ENCODE results near the gene FAM181A.

FAM181A gene

DNA sequence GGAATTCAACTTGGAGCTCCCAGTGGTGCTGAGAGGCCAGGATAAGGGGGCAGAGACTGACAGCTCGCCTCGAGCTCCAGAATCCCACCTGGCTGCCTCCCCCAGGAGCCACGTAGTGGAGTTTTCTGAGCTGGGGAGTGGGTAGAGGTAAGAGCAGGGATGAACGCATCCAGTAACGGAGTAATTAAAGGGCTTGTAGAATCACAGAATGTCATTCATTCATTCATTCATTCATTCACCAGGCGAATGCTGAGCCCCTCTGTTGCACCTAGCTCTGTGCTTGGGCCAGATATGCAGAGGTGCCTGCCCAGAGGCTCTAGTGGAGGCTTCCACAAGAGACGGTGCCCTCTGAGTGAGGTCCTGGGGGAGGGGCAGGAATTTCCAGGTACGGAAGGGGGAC lies 8.1 kb downstream of the FAM181A start:
- no peak for TF ChIP-seq CTCF (IDR thresholded peaks at IDR 0.05; ENCODE audit: borderline replicate concordance, extremely low read depth, low read length, poor library complexity, severe bottlenecking)
- TF ChIP-seq EZH2 (IDR thresholded peaks at IDR 0.05; ENCODE audit: borderline replicate concordance, low read depth, low read length, severe bottlenecking) = no peak

GRCh38 chr14:93936245-93936644 lies 9.1 kb downstream of the FAM181A start:
- peak; percentile 15 for DNase-seq
- Histone ChIP-seq H3K36me3 (ENCODE audit: insufficient read depth, low read length) (no peaks in the 10 kb centered on the region), H3K27me3 (ENCODE audit: insufficient read depth, low read length, poor library complexity) (peaks cover 3% of the 10 kb centered on the region), H3K4me2 (ENCODE audit: insufficient read depth, low read length) (no peak overlapping the region), H3K9me3 (ENCODE audit: insufficient read depth, low read length, severe bottlenecking) (no peaks in the 10 kb centered on the region), H4K20me1 (ENCODE audit: insufficient read depth, low read length) (peaks cover 16% of the 10 kb centered on the region), H2AFZ (ENCODE audit: low read depth, low read length) (no peak overlapping the region), H3K27ac (ENCODE audit: low read length) (no peak overlapping the region), H3K9ac (ENCODE audit: low read depth, low read length) (no peak overlapping the region), H3K4me1 (ENCODE audit: insufficient read depth, low read length) (no peaks in the 10 kb centered on the region), H3K79me2 (ENCODE audit: insufficient read depth, low read length) (no peaks in the 10 kb centered on the region), H3K4me3 (ENCODE audit: low read depth in 1 of 2, low read length in 2 of 2) (no peak overlapping the region)
- TF ChIP-seq EZH2 (IDR thresholded peaks at IDR 0.05; ENCODE audit: borderline replicate concordance, low read depth, low read length, severe bottlenecking) = no peak
- TF ChIP-seq CTCF (IDR thresholded peaks at IDR 0.05; ENCODE audit: borderline replicate concordance, extremely low read depth, low read length, poor library complexity, severe bottlenecking) = peak; percentile 62
- peak; percentile 70 for ATAC-seq (ENCODE audit: insufficient read depth, low read depth)

More for the DNA sequence above, 8.1 kb downstream of the FAM181A start:
- Histone ChIP-seq H3K4me1 (ENCODE audit: insufficient read depth, low read length) (no peaks in the 10 kb centered on the region), H3K4me2 (ENCODE audit: insufficient read depth, low read length) (no peak overlapping the region), H4K20me1 (ENCODE audit: insufficient read depth, low read length) (peaks cover 16% of the 10 kb centered on the region), H3K9ac (ENCODE audit: low read depth, low read length) (no peak overlapping the region), H2AFZ (ENCODE audit: low read depth, low read length) (no peak overlapping the region), H3K27ac (ENCODE audit: low read length) (no peak overlapping the region), H3K79me2 (ENCODE audit: insufficient read depth, low read length) (no peaks in the 10 kb centered on the region), H3K4me3 (ENCODE audit: low read depth in 1 of 2, low read length in 2 of 2) (no peak overlapping the region), H3K9me3 (ENCODE audit: insufficient read depth, low read length, severe bottlenecking) (no peaks in the 10 kb centered on the region), H3K27me3 (ENCODE audit: insufficient read depth, low read length, poor library complexity) (no peaks in the 10 kb centered on the region), H3K36me3 (ENCODE audit: insufficient read depth, low read length) (no peaks in the 10 kb centered on the region)
- DNase-seq (no peak), ATAC-seq (ENCODE audit: insufficient read depth, low read depth) (no peak)

- ATAC-seq (ENCODE audit: insufficient read depth, low read depth) = no peak
- no peak overlapping the region for H3K4me2 ChIP-seq (ENCODE audit: insufficient read depth, low read length)
- H3K4me3 ChIP-seq (ENCODE audit: low read depth in 1 of 2, low read length in 2 of 2) = no peak overlapping the region
- H4K20me1 ChIP-seq (ENCODE audit: insufficient read depth, low read length) = peaks cover 16% of the 10 kb centered on the region
- H3K27ac ChIP-seq (ENCODE audit: low read length) = no peak overlapping the region
- TF ChIP-seq EZH2 (IDR thresholded peaks at IDR 0.05; ENCODE audit: borderline replicate concordance, low read depth, low read length, severe bottlenecking) = no peak
- TF ChIP-seq CTCF (IDR thresholded peaks at IDR 0.05; ENCODE audit: borderline replicate concordance, extremely low read depth, low read length, poor library complexity, severe bottlenecking) = no peak
- no peak for DNase-seq
- no peaks in the 10 kb centered on the region for H3K79me2 ChIP-seq (ENCODE audit: insufficient read depth, low read length)
- H3K9ac ChIP-seq (ENCODE audit: low read depth, low read length) = no peak overlapping the region
- H3K4me1 ChIP-seq (ENCODE audit: insufficient read depth, low read length) = no peaks in the 10 kb centered on the region
- H3K36me3 ChIP-seq (ENCODE audit: insufficient read depth, low read length) = no peaks in the 10 kb centered on the region
- H3K9me3 ChIP-seq (ENCODE audit: insufficient read depth, low read length, severe bottlenecking) = no peaks in the 10 kb centered on the region
- peaks cover 3% of the 10 kb centered on the region for H3K27me3 ChIP-seq (ENCODE audit: insufficient read depth, low read length, poor library complexity)
- H2AFZ ChIP-seq (ENCODE audit: low read depth, low read length) = no peak overlapping the region
These were observed 9.8 kb downstream of the FAM181A start for GRCh38 chr14:93936926-93937325.

DNA sequence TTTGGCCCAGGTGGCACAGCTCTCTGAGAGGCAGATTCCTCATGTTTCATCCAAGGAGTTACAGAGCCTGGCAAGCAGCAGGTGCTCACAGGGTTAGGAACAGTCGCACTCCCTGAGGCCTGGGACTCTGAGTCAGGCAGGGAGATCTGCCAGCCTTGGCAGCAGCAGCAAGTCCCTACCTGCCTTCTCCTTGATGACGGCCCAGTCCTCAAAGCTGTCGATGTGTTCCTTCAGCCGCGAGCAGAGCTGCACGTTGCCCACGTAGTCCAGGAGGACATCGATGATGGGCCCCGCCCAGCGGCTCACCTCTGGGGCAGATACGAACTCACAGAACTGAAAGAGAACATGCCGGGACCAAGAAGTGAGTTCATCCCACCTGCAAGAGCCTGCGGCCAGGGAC lies 10.4 kb downstream of the FAM181A start:
- ATAC-seq (ENCODE audit: insufficient read depth, low read depth) = no peak
- H3K36me3 ChIP-seq (ENCODE audit: insufficient read depth, low read length) = no peaks in the 10 kb centered on the region
- peaks cover 16% of the 10 kb centered on the region for H4K20me1 ChIP-seq (ENCODE audit: insufficient read depth, low read length)
- DNase-seq = no peak
- H3K4me3 ChIP-seq (ENCODE audit: low read depth in 1 of 2, low read length in 2 of 2) = no peak overlapping the region
- H3K4me1 ChIP-seq (ENCODE audit: insufficient read depth, low read length) = no peaks in the 10 kb centered on the region
- H3K9me3 ChIP-seq (ENCODE audit: insufficient read depth, low read length, severe bottlenecking) = no peaks in the 10 kb centered on the region
- H3K4me2 ChIP-seq (ENCODE audit: insufficient read depth, low read length) = no peak overlapping the region
- H3K27ac ChIP-seq (ENCODE audit: low read length) = no peak overlapping the region
- H3K9ac ChIP-seq (ENCODE audit: low read depth, low read length) = no peak overlapping the region
- H2AFZ ChIP-seq (ENCODE audit: low read depth, low read length) = no peak overlapping the region
- no peak for TF ChIP-seq CTCF (IDR thresholded peaks at IDR 0.05; ENCODE audit: borderline replicate concordance, extremely low read depth, low read length, poor library complexity, severe bottlenecking)
- TF ChIP-seq EZH2 (IDR thresholded peaks at IDR 0.05; ENCODE audit: borderline replicate concordance, low read depth, low read length, severe bottlenecking) = no peak
- peaks cover 3% of the 10 kb centered on the region for H3K27me3 ChIP-seq (ENCODE audit: insufficient read depth, low read length, poor library complexity)
- no peaks in the 10 kb centered on the region for H3K79me2 ChIP-seq (ENCODE audit: insufficient read depth, low read length)

Data from DND-41 (cell line).